A549 (cell line): Measurements from ENCODE around the gene TCTN3.

ENCODE experiments used
- CBX2 ChIP-seq: fragments of 200-600 bp; sonication (generic); IDR thresholded peaks from 2 replicates; pipeline ENCODE4 v1.6.1; 2016; ENCODE audit warnings: low read depth, mild to moderate bottlenecking, borderline replicate concordance
- CBX8 ChIP-seq: fragments of 200-600 bp; sonication (generic); IDR thresholded peaks from 2 replicates; pipeline ENCODE4 v1.6.1; 2016
- CEBPB ChIP-seq, 2 experiments: fragments of >200 bp in 1 of 2; sonication (Bioruptor Twin) in 1 of 2; formaldehyde crosslinking in 1 of 2; IDR thresholded peaks; 2 replicates each; pipeline ENCODE4 v1.6.1; 2012 to 2016
- EP300 ChIP-seq, 2 experiments: fragments of >200 bp; sonication (Bioruptor Twin); formaldehyde crosslinking; IDR thresholded peaks; 2 replicates in 1 of 2; 3 replicates in 1 of 2; pipeline ENCODE4 v1.6.1; 2016 to 2017
- ESRRA ChIP-seq: fragments of 150-350 bp; IDR thresholded peaks from 2 replicates; pipeline ENCODE4 v1.6.1; 2014; ENCODE audit warnings: mild to moderate bottlenecking, low read length, borderline replicate concordance
- JUNB ChIP-seq: fragments of >200 bp; sonication (Bioruptor Twin); formaldehyde crosslinking; IDR thresholded peaks from 2 replicates; pipeline ENCODE4 v1.6.1; 2016
- KDM1A ChIP-seq: fragments of 200-600 bp; sonication (generic); IDR thresholded peaks from 2 replicates; pipeline ENCODE4 v1.6.1; 2016; ENCODE audit warnings: low read depth, mild to moderate bottlenecking
- KDM5A ChIP-seq: fragments of 200-600 bp; sonication (generic); IDR thresholded peaks from 2 replicates; pipeline ENCODE4 v1.6.1; 2016; ENCODE audit warnings: antibody characterized with exemption, mild to moderate bottlenecking
- MAX ChIP-seq: IDR thresholded peaks from 2 replicates; pipeline ENCODE4 v1.6.1; 2012
- PHF8 ChIP-seq: fragments of 200-600 bp; sonication (generic); IDR thresholded peaks from 2 replicates; pipeline ENCODE4 v1.6.1; 2016; ENCODE audit warnings: low read depth, mild to moderate bottlenecking, antibody characterized with exemption, moderate library complexity, borderline replicate concordance
- POLR2A ChIP-seq: IDR thresholded peaks from 2 replicates; pipeline ENCODE4 v1.6.1; 2012; ENCODE audit warnings: mild to moderate bottlenecking, low read length
- POLR2AphosphoS2 ChIP-seq: conservative IDR thresholded peaks from 2 replicates; pipeline ENCODE4 v1.6.1; 2012; ENCODE audit warnings: low read length, improper control_type of control experiment, inconsistent platforms
- TF ChIP-seq, protein P1 (sequence below): fragments of >200 bp; sonication (Bioruptor Twin); formaldehyde crosslinking; IDR thresholded peaks from 3 replicates; pipeline ENCODE4 v1.5.1; 2016
- TF ChIP-seq, protein P2 (sequence below): fragments of 200-600 bp; sonication (generic); IDR thresholded peaks from 2 replicates; pipeline ENCODE4 v1.6.1; 2016; ENCODE audit warnings: antibody characterized with exemption, mild to moderate bottlenecking, moderate library complexity

GRCh38 chr10:95650232-95650631, 43.5 kb downstream of the TCTN3 start:
- TF ChIP-seq, protein P1, sequence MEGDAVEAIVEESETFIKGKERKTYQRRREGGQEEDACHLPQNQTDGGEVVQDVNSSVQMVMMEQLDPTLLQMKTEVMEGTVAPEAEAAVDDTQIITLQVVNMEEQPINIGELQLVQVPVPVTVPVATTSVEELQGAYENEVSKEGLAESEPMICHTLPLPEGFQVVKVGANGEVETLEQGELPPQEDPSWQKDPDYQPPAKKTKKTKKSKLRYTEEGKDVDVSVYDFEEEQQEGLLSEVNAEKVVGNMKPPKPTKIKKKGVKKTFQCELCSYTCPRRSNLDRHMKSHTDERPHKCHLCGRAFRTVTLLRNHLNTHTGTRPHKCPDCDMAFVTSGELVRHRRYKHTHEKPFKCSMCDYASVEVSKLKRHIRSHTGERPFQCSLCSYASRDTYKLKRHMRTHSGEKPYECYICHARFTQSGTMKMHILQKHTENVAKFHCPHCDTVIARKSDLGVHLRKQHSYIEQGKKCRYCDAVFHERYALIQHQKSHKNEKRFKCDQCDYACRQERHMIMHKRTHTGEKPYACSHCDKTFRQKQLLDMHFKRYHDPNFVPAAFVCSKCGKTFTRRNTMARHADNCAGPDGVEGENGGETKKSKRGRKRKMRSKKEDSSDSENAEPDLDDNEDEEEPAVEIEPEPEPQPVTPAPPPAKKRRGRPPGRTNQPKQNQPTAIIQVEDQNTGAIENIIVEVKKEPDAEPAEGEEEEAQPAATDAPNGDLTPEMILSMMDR: no peak
- no peak for TF ChIP-seq POLR2A
- TF ChIP-seq CEBPB (IDR thresholded peaks at IDR 0.05): no peak
- TF ChIP-seq POLR2AphosphoS2: no peak
- no peak for TF ChIP-seq EP300 (IDR thresholded peaks at IDR 0.05)
- no peak for TF ChIP-seq MAX
- TF ChIP-seq KDM5A: no peak
- TF ChIP-seq CBX2: no peak
- no peak for TF ChIP-seq KDM1A
- TF ChIP-seq JUNB: no peak
- no peak for TF ChIP-seq CBX8
- TF ChIP-seq ESRRA: no peak
- TF ChIP-seq PHF8: no peak
- TF ChIP-seq, protein P2, sequence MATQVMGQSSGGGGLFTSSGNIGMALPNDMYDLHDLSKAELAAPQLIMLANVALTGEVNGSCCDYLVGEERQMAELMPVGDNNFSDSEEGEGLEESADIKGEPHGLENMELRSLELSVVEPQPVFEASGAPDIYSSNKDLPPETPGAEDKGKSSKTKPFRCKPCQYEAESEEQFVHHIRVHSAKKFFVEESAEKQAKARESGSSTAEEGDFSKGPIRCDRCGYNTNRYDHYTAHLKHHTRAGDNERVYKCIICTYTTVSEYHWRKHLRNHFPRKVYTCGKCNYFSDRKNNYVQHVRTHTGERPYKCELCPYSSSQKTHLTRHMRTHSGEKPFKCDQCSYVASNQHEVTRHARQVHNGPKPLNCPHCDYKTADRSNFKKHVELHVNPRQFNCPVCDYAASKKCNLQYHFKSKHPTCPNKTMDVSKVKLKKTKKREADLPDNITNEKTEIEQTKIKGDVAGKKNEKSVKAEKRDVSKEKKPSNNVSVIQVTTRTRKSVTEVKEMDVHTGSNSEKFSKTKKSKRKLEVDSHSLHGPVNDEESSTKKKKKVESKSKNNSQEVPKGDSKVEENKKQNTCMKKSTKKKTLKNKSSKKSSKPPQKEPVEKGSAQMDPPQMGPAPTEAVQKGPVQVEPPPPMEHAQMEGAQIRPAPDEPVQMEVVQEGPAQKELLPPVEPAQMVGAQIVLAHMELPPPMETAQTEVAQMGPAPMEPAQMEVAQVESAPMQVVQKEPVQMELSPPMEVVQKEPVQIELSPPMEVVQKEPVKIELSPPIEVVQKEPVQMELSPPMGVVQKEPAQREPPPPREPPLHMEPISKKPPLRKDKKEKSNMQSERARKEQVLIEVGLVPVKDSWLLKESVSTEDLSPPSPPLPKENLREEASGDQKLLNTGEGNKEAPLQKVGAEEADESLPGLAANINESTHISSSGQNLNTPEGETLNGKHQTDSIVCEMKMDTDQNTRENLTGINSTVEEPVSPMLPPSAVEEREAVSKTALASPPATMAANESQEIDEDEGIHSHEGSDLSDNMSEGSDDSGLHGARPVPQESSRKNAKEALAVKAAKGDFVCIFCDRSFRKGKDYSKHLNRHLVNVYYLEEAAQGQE: no peak
